ENCODE measurements around the gene HNRNPA2B1. TPM values are rescaled to one million over a fixed set of nuclear protein-coding genes. Genes with fewer than 3 reads are reported as not detected.

Gene HNRNPA2B1
- total and polyA plus RNA-seq, 2 of the 4 experiments (the other 2 are of a cell fraction): 49.3 to 515 TPM

GRCh38 chr7:26198133-26198780 is 2.3 kb downstream of the HNRNPA2B1 start:
- dilution Hi-C loops (cut with HindIII; ENCODE audit: low sequenced_read_pairs, unreplicated experiment): no loop called here
- peaks cover 30% of the 10 kb centered on the region for H3K36me3 ChIP-seq (ENCODE audit: control insufficient read depth, insufficient read depth, low read length)
- H2AK9ac ChIP-seq (replicated peaks; ENCODE audit: low read depth, low read length, poor library complexity): no peak overlapping the region
- peak overlapping the region; percentile 97 for H3K9ac ChIP-seq (ENCODE audit: low read depth, low read length)
- no peaks in the 10 kb centered on the region for H3K27me3 ChIP-seq (ENCODE audit: control insufficient read depth, insufficient read depth, low read length)
- peak overlapping the region; percentile 85 for H3K4me2 ChIP-seq (ENCODE audit: low read depth, low read length)
- H2BK15ac ChIP-seq (ENCODE audit: low read depth, low read length): no peak overlapping the region
- POLR2A ChIA-PET (ENCODE audit: unreplicated experiment): no interaction called here
- H3K9me3 ChIP-seq (ENCODE audit: control insufficient read depth, insufficient read depth, low read length): no peaks in the 10 kb centered on the region
- H3K79me1 ChIP-seq (ENCODE audit: low read depth in 1 of 2, low read length in 2 of 2): peaks cover 7 to 15% of the 10 kb centered on the region in 2 experiments; a peak in 3 of 4 replicates
- CTCF ChIA-PET: interaction anchor here (0.6 to 2.7 kb wide), 9 partner anchors 9 to 119 kb away, joined by 3 to 12 read pairs (median 4); no protein-coding TSS in a partner anchor
- TF ChIP-seq, protein P1, sequence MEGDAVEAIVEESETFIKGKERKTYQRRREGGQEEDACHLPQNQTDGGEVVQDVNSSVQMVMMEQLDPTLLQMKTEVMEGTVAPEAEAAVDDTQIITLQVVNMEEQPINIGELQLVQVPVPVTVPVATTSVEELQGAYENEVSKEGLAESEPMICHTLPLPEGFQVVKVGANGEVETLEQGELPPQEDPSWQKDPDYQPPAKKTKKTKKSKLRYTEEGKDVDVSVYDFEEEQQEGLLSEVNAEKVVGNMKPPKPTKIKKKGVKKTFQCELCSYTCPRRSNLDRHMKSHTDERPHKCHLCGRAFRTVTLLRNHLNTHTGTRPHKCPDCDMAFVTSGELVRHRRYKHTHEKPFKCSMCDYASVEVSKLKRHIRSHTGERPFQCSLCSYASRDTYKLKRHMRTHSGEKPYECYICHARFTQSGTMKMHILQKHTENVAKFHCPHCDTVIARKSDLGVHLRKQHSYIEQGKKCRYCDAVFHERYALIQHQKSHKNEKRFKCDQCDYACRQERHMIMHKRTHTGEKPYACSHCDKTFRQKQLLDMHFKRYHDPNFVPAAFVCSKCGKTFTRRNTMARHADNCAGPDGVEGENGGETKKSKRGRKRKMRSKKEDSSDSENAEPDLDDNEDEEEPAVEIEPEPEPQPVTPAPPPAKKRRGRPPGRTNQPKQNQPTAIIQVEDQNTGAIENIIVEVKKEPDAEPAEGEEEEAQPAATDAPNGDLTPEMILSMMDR (conservative IDR thresholded peaks at IDR 0.05; ENCODE audit: low read depth, low read length): peak; percentile 54
- TF ChIP-seq CEBPB (IDR thresholded peaks at IDR 0.05; ENCODE audit: low read depth, low read length) (no peak), SMC3 (IDR thresholded peaks at IDR 0.05; ENCODE audit: low read depth, low read length) (peak; percentile 45; the same call in 1 of the 2 replicates), MXI1 (IDR thresholded peaks at IDR 0.05; ENCODE audit: borderline replicate concordance, low read depth, low read length) (peak; percentile 76), RCOR1 (IDR thresholded peaks at IDR 0.05; ENCODE audit: insufficient replicate concordance, low read length) (no peak)
- H3K4me3 ChIP-seq (ENCODE audit: insufficient read depth, low read depth, low read length): peak overlapping the region; percentile 81
- no peak overlapping the region for H2AFZ ChIP-seq (replicated peaks; ENCODE audit: low read length, poor library complexity)
- no TSS peak for BruUV-seq (replicated peaks)
- peaks cover 82% of the 10 kb centered on the region for H4K20me1 ChIP-seq (ENCODE audit: insufficient read depth, low read length)
- no peak overlapping the region for H2AK5ac ChIP-seq (ENCODE audit: low read depth, low read length)
- H3K9me1 ChIP-seq (ENCODE audit: insufficient read depth, low read length): no peaks in the 10 kb centered on the region
- peak overlapping the region; percentile 35; the same call in 1 of the 2 replicates for H3K23ac ChIP-seq (ENCODE audit: low read depth, low read length)
- no peak overlapping the region for H2BK120ac ChIP-seq (ENCODE audit: low read depth, low read length)
- no peak overlapping the region for H3K18ac ChIP-seq (ENCODE audit: low read depth, low read length)
- peak overlapping the region; percentile 93 for H2BK5ac ChIP-seq (ENCODE audit: low read depth, low read length, poor library complexity, severe bottlenecking)
- H3K4me1 ChIP-seq (ENCODE audit: control insufficient read depth, insufficient read depth, low read length): peaks cover 5% of the 10 kb centered on the region
- ATAC-seq (ENCODE audit: low read depth) (no peak), DNase-seq (no peak)
- no peak overlapping the region for H4K5ac ChIP-seq (ENCODE audit: low read depth, low read length)
- no peak overlapping the region for H4K91ac ChIP-seq (ENCODE audit: insufficient read depth, low read depth, low read length)
- peak overlapping the region; percentile 34; the same call in 1 of the 2 replicates for H3K27ac ChIP-seq (ENCODE audit: insufficient read depth, low read length)
- no peak overlapping the region for H3K14ac ChIP-seq (replicated peaks; ENCODE audit: low read depth, low read length)
- no peak overlapping the region for H3K4ac ChIP-seq (ENCODE audit: low read depth, low read length)
- 0% methylated on average over 2 of the region's 6 CpGs; no CpG with 5 or more reads in 1 of the 2 experiments for WGBS, 2 experiments (ENCODE audit: extremely low coverage in 2 of 2, insufficient read length in 1 of 2)
- intact Hi-C loops (cut with micrococcal nuclease): loop anchor here (1.0 to 5.0 kb wide), 4 partner anchors 42 to 306 kb away; no protein-coding TSS in a partner anchor
- no peak overlapping the region for H2BK20ac ChIP-seq (ENCODE audit: low read depth, low read length)
- no peak overlapping the region for H4K8ac ChIP-seq (ENCODE audit: low read depth in 2 of 2, low read length in 2 of 2)
- peak overlapping the region; percentile 63 for H3K56ac ChIP-seq (ENCODE audit: extremely low read depth, insufficient read depth, low read length)
- in situ Hi-C loops (cut with MboI; ENCODE audit: low sequenced_read_pairs): loop anchor here (10.0 kb wide), 2 partner anchors 907 to 947 kb away; partner anchors contain the start of genes HOXA2, HOXA5 and HOXA6

Data from IMR-90 (cell line).